PC-9 (cell line): ENCODE results near the gene SEMA3B. TPM values are rescaled to one million over a fixed set of nuclear protein-coding genes. Genes with fewer than 3 reads are reported as not detected.

Experiments
- BruUV-seq: library from RNA; stranded (reverse); fragments of 400-500 nt; replicated peaks from 2 replicates; lab custom pipeline; 2021; lab: Mats Ljungman, UMichigan
- CTCF ChIA-PET: fragments of 300-600 bp; sonication (Branson Sonifier 250); formaldehyde crosslinking; loops from one replicate; lab custom pipeline; 2022; ENCODE audit warnings: antibody characterized with exemption; lab: Charles Lee
- POLR2A ChIA-PET: fragments of 300-600 bp; sonication (Branson Sonifier 250); formaldehyde crosslinking; loops from one replicate; lab custom pipeline; 2022; ENCODE audit warnings: antibody characterized with exemption; ENCODE audit not compliant: unreplicated experiment; lab: Charles Lee
- DNase-seq, 2 experiments: peaks; one replicate each; pipeline versions ENCODE4 v3.0.0 to v3.0.0-alpha.2; 2015 to 2022; ENCODE audit warnings: mixed read lengths in 1 of 2
- H2AFZ ChIP-seq: fragments of 200-600 bp; sonication (generic); 2 replicates; pipeline ENCODE4 v1.8.1; 2017; ENCODE audit warnings: antibody characterized with exemption
- H3F3A ChIP-seq: fragments of 200-600 bp; sonication (generic); 2 replicates; pipeline ENCODE4 v1.8.1; 2017; ENCODE audit warnings: antibody characterized with exemption, mild to moderate bottlenecking, low read depth; ENCODE audit not compliant: insufficient read depth
- H3K27ac ChIP-seq: fragments of 200-600 bp; sonication (generic); 2 replicates; pipeline ENCODE4 v1.6.1; 2016; ENCODE audit warnings: mixed run types
- H3K27me3 ChIP-seq: fragments of 200-600 bp; sonication (generic); 2 replicates; pipeline ENCODE4 v1.6.1; 2016; ENCODE audit warnings: low read depth, mixed run types; ENCODE audit not compliant: insufficient read depth
- H3K36me3 ChIP-seq: fragments of 200-600 bp; sonication (generic); 2 replicates; pipeline ENCODE4 v1.6.1; 2016; ENCODE audit warnings: low read depth, mixed run types
- H3K4me1 ChIP-seq: fragments of 200-600 bp; sonication (generic); replicated peaks from 2 replicates; pipeline ENCODE4 v1.6.1; 2016; ENCODE audit warnings: mixed run types; ENCODE audit not compliant: insufficient read depth
- H3K4me2 ChIP-seq: fragments of 200-600 bp; sonication (generic); 2 replicates; pipeline ENCODE4 v1.6.1; 2017; ENCODE audit warnings: mixed run types
- H3K4me3 ChIP-seq: fragments of 200-600 bp; sonication (generic); 2 replicates; pipeline ENCODE4 v1.6.1; 2016; ENCODE audit warnings: mixed run types
- H3K79me2 ChIP-seq: fragments of 200-600 bp; sonication (generic); 2 replicates; pipeline ENCODE4 v1.6.1; 2017; ENCODE audit warnings: low read depth, mixed run types
- H3K9me2 ChIP-seq: fragments of 200-600 bp; sonication (generic); 2 replicates; pipeline ENCODE4 v1.8.1; 2017; ENCODE audit warnings: mild to moderate bottlenecking; ENCODE audit not compliant: insufficient read depth
- H3K9me3 ChIP-seq: fragments of 200-600 bp; sonication (generic); 2 replicates; pipeline ENCODE4 v1.8.1; 2016; ENCODE audit warnings: low read depth; ENCODE audit not compliant: insufficient read depth
- H4K20me1 ChIP-seq: fragments of 200-600 bp; sonication (generic); 2 replicates; pipeline ENCODE4 v1.8.1; 2017; ENCODE audit not compliant: insufficient read depth
- CTCF ChIP-seq: fragments of 200-600 bp; sonication (generic); conservative IDR thresholded peaks from 2 replicates; pipeline ENCODE4 v1.6.1; 2017; ENCODE audit warnings: mixed run types, antibody characterized with exemption, mild to moderate bottlenecking, moderate library complexity
- EZH2 ChIP-seq: fragments of 200-600 bp; sonication (generic); IDR thresholded peaks from 2 replicates; pipeline ENCODE4 v1.8.0; 2017; ENCODE audit warnings: antibody characterized with exemption, low read depth
- intact Hi-C: fragments of 100-400 bp; cut with micrococcal nuclease; formaldehyde crosslinking; loops from one replicate; pipeline ENCODE4 v1.10.0; 2022; ENCODE audit not compliant: unreplicated experiment
- total RNA-seq: library from RNA; stranded (reverse); gene quantifications from 2 replicates; pipeline ENCODE4 v1.2.3, GENCODE V29; 2021

The SEMA3B gene
- total RNA-seq, 1 experiment from 2014 or later: 52.4 TPM

DNA sequence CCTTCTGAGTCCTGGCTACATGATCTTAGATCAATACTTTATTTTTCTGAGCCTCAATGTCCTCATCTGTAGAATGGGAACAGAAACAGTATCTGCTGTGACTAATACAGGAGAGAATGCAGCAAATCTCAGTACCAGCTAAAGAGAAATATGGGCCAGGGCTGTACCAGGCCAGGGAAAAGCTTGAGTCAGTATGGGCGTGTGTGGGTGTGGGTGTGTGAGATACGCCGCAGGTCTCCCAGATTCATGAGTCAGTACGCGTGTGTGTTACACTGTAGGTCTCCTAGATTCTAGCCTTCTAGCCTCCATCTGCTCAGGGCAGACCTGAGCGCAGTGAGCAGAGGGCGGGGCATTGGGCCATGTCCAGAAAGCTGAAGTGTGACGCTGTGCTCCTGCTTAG lies 17.7 kb upstream of the SEMA3B start:
- no peaks in the 10 kb centered on the region for H3K9me2 ChIP-seq
- peak overlapping the region; percentile 63 for H3K27ac ChIP-seq
- no peaks in the 10 kb centered on the region for H3K9me3 ChIP-seq
- intact Hi-C loops: no loop called here
- peaks cover 26% of the 10 kb centered on the region for H3K4me1 ChIP-seq
- H3K4me3 ChIP-seq: no peak overlapping the region
- H3K36me3 ChIP-seq: no peaks in the 10 kb centered on the region
- H3K27me3 ChIP-seq: no peaks in the 10 kb centered on the region
- ChIA-PET CTCF (interaction anchor here (0.8 kb wide), 1 partner anchor 24 kb away, joined by 8 read pairs; no protein-coding TSS in a partner anchor), POLR2A (interaction anchor here (0.5 kb wide), 1 partner anchor 100 kb away, joined by 6 read pairs; no protein-coding TSS in a partner anchor)
- H3K4me2 ChIP-seq: no peak overlapping the region
- H2AFZ ChIP-seq: no peak overlapping the region
- TF ChIP-seq EZH2 (no peak), CTCF (no peak)
- DNase-seq: peak; percentile 49 to 63
- H3K79me2 ChIP-seq: peaks cover 20% of the 10 kb centered on the region
- no TSS peak for BruUV-seq
- H4K20me1 ChIP-seq: no peaks in the 10 kb centered on the region; the same call in 1 of the 2 replicates
- H3F3A ChIP-seq: peaks cover 15% of the 10 kb centered on the region

DNA sequence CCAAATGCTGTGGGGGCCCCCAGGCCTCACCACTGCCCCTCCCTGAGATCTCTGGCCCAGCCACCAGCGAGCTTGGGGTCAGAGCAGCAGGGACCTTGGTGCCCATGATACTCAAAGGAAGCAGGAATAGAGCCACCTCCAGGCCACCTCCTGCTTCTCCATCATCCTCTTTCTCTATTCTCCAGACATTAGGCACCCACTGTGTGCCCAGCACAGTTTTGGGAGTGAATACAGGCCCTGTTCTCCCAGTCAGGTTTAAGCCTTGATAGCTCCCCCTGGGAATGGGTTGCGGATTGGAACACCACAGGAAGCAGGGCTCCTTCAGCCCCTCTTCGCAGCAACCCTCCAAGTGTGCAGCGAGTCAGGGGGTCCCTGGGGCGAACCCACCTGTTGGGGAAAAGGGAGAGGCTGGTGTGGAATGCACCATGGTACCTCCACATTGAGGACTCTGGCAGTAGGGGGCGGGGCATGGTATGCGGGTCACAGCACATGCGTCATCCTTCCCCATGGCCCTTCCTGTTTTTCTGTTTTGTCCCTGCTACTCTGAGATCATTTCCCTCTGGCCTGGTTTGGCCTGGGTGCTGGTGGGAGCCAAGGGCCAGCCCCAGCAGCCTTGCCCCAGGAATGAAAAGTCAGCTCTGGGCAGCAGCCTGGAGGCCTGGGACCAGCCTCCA lies 14.2 kb upstream of the SEMA3B start:
- Histone ChIP-seq H3K4me3 (no peak overlapping the region), H3F3A (0 out of 2 replicates have a peak, but pooled peaks cover 4% of the 10 kb centered on the region), H3K79me2 (peaks cover 7% of the 10 kb centered on the region), H3K27ac (no peak overlapping the region), H3K4me1 (no peaks in the 10 kb centered on the region; the same call in 1 of the 2 replicates), H3K4me2 (no peak overlapping the region), H3K27me3 (no peaks in the 10 kb centered on the region), H3K36me3 (no peaks in the 10 kb centered on the region), H3K9me3 (no peaks in the 10 kb centered on the region), H4K20me1 (no peaks in the 10 kb centered on the region), H3K9me2 (no peaks in the 10 kb centered on the region), H2AFZ (no peak overlapping the region)
- intact Hi-C loops: no loop called here
- no peak for DNase-seq
- no peak for TF ChIP-seq EZH2
- TF ChIP-seq CTCF: no peak
- ChIA-PET POLR2A (no interaction called here), CTCF (interaction anchor here (0.5 to 0.6 kb wide), 2 partner anchors 29 to 45 kb away, joined by 3 read pairs; partner anchors contain the start of genes HYAL3 and NAA80)
- no TSS peak for BruUV-seq

GRCh38 chr3:50255251-50255615 lies 13.7 kb upstream of the SEMA3B start:
- no peak for TF ChIP-seq EZH2
- no peak for TF ChIP-seq CTCF
- no peak overlapping the region for H3K4me2 ChIP-seq
- H3F3A ChIP-seq: 0 out of 2 replicates have a peak, but pooled peaks cover 4% of the 10 kb centered on the region
- H3K4me1 ChIP-seq: no peaks in the 10 kb centered on the region; the same call in 1 of the 2 replicates
- POLR2A ChIA-PET: no interaction called here
- intact Hi-C loops: no loop called here
- no peak overlapping the region for H2AFZ ChIP-seq
- no peaks in the 10 kb centered on the region for H3K27me3 ChIP-seq
- peaks cover 3% of the 10 kb centered on the region for H3K79me2 ChIP-seq
- no peaks in the 10 kb centered on the region for H3K36me3 ChIP-seq
- no peaks in the 10 kb centered on the region for H3K9me3 ChIP-seq
- no peaks in the 10 kb centered on the region for H4K20me1 ChIP-seq
- CTCF ChIA-PET: no interaction called here
- no TSS peak for BruUV-seq
- DNase-seq: no peak
- H3K4me3 ChIP-seq: no peak overlapping the region
- no peaks in the 10 kb centered on the region for H3K9me2 ChIP-seq
- H3K27ac ChIP-seq: no peak overlapping the region
